A549 treated with DMSO at 1 μM for 4 hours (cell line): ENCODE results near the gene CFAP46. TPM values are rescaled to one million over a fixed set of nuclear protein-coding genes. Genes with fewer than 3 reads are reported as not detected.

Experiments used
- total RNA-seq: library from RNA; stranded (reverse); fragments of 200-300 nt; extraction: Qiagen RNA extraction; gene quantifications from 5 replicates; pipeline ENCODE4 v1.2.3, GENCODE V29; 2022; ENCODE audit warnings: low read depth

CFAP46 gene
- total RNA-seq = 0.45 to 2.0 TPM (median 1.4 TPM) in 5 replicates

DNA sequence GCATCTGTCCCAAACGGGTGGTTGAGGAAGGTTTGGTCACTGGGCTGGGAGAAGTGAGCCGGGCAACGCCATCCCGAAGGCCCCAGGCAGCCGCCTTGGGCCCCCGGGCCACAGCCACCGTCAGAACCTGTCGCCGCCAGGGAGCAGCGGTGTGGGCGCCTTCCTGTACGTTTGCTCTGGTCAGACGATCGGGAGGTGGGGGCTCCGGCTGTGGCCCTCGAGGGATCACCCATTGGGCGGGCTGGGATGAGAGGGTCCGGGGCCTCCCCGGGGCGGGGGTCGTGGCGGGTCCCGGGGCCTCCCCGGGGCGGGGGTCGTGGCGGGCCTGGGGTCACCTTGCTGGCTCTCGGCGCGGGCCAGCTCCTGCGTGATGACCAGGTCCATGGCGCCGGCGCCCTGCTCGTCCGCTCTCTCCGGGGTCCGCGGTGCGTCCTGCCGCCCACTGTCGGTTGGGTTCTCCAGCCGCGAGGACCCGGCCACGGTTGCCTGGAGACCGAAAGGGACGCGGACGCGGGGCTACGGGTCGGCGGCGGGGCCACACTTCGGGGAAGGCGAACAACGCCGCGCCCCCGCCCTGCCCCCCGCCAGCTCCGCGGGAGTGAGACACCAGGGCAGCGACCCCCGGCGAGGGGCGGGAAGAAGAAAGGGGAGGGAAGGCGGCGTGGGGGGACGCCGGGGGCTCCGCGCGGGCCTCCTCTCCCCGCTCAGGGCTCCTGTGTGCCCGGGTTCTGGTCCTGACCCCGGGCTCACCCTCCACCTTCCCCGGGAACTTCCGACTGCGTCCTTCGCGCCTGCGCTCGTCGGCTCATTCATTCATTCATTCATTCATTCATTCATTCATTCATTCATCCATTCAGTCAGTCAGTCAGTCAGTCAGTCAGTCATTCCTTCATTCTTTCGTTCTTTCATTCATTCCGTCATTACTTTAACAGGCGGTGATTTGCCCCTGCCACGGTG lies at the start of gene CFAP46:
Gene CFAP46, minus strand, starts transcription at position 470 of the 957 bp plus-strand sequence. Its CDS starts 86 bp downstream, at position 384.

DNA sequence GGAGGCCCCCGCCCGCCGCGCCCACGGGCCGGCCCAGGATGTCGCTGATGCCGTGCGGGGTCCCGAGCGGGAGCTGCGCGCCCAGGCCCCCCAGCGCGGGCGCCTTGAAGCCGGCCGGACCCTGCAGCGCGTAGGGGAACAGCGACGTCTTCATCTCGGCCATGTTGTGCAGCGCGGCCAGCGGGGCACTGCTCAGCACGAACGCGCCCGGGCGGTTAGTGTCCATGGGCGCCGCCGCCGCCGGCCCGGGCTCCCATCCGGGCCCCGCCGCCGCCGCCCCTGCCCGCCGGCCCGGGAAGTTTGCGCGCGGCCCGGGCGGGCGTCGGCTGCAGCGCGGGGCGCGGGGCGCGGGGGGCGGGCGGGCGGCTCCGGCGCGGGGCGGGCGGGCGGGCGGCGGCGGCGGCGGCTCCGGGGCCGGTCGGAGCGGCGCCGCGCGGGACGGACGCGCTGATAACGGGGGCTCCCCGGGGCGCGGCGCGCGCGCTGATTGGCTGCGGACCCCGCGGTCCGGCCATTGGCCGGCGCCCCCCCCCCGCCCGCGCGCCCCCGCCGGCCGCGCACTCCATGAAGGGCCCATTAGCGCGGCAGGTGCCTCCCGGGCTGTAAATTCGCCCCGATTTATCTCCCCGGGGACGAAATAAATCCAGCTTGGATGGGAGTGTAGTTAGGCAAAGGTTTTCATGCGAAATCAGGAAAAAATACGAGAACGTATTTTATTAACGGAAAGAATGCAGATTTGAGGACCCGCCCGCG lies 156.5 kb downstream of the CFAP46 start, which contains the start of gene NKX6-2:
Gene NKX6-2, minus strand, starts transcription at position 425 of the 753 bp plus-strand sequence. Its CDS starts 199 bp downstream, at position 226.

Other genes with a start within 250 kb of the CFAP46 start
- 0.10 to 0.25 TPM (median 0.23 TPM) in 5 replicates for gene NKX6-2, start 156.4 kb downstream of the CFAP46 start, total RNA-seq
- gene ADGRA1, start 145.4 kb upstream of the CFAP46 start, total RNA-seq = 0.03 to 0.07 TPM (median 0.05 TPM) in 4 of 5 replicates, not detected in the other
- 1.3 to 3.2 TPM (median 1.7 TPM) in 5 replicates for gene KNDC1, start 217.6 kb upstream of the CFAP46 start, total RNA-seq